OCI-LY7 (cell line): ENCODE data around the gene CCDC77.

ENCODE experiments used
- EZH2phosphoT487 ChIP-seq: fragments of 200-600 bp; sonication (generic); IDR thresholded peaks from 2 replicates; pipeline ENCODE4 v1.6.1; 2018; ENCODE audit warnings: low read depth, borderline replicate concordance, mild to moderate bottlenecking, mixed run types, antibody characterized with exemption, low read length, moderate library complexity, mixed read lengths
- TF ChIP-seq, protein P1 (sequence below): fragments of 200-600 bp; sonication (generic); conservative IDR thresholded peaks from 2 replicates; pipeline ENCODE4 v1.5.1; 2014; ENCODE audit warnings: mild to moderate bottlenecking, antibody characterized with exemption, low read length, moderate library complexity, mixed read lengths

DNA sequence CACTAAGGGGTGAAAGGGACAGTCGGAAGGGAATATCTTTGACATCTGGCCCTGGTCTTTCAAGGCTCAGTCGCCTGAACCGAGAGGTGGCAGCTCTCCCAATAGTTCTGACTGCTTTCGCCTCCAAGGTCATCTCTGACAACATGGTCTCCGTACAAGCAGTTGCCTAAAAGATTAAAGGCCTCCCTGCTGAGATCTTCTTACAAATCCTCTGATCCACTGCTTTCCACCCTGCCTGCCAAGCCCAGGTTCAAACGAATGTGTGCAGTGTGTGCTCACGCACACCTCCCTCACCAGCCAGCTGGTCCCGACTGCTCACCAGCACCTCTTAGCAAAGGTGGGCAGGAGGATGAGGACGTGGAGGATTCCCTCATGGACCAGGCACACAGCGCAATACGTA, 68.7 kb downstream of the CCDC77 start:
- TF ChIP-seq, protein P1, sequence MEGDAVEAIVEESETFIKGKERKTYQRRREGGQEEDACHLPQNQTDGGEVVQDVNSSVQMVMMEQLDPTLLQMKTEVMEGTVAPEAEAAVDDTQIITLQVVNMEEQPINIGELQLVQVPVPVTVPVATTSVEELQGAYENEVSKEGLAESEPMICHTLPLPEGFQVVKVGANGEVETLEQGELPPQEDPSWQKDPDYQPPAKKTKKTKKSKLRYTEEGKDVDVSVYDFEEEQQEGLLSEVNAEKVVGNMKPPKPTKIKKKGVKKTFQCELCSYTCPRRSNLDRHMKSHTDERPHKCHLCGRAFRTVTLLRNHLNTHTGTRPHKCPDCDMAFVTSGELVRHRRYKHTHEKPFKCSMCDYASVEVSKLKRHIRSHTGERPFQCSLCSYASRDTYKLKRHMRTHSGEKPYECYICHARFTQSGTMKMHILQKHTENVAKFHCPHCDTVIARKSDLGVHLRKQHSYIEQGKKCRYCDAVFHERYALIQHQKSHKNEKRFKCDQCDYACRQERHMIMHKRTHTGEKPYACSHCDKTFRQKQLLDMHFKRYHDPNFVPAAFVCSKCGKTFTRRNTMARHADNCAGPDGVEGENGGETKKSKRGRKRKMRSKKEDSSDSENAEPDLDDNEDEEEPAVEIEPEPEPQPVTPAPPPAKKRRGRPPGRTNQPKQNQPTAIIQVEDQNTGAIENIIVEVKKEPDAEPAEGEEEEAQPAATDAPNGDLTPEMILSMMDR, result no peak
- no peak for TF ChIP-seq EZH2phosphoT487
